DMS79 treated with DMSO at 0.1 percent for 48 hours (cell line): ENCODE data around the gene ZMYM4.
"Not testable (repeated sequence)": the region's sequence is repeated elsewhere in the genome, so short reads cannot be mapped to it uniquely, and the experiment has no call there.

Source experiments
- DNase-seq: peaks from one replicate; lab custom pipeline; 2025; lab: John Stamatoyannopoulos, UW

The ZMYM4 gene

GRCh38 chr1:35454176-35454575, 185.7 kb downstream of the ZMYM4 start:
- DNase-seq: no peak

GRCh38 chr1:35454616-35455015, 186.1 kb downstream of the ZMYM4 start:
- no peak for DNase-seq

GRCh38 chr1:35460796-35461195, 192.3 kb downstream of the ZMYM4 start:
- DNase-seq: no peak

DNA sequence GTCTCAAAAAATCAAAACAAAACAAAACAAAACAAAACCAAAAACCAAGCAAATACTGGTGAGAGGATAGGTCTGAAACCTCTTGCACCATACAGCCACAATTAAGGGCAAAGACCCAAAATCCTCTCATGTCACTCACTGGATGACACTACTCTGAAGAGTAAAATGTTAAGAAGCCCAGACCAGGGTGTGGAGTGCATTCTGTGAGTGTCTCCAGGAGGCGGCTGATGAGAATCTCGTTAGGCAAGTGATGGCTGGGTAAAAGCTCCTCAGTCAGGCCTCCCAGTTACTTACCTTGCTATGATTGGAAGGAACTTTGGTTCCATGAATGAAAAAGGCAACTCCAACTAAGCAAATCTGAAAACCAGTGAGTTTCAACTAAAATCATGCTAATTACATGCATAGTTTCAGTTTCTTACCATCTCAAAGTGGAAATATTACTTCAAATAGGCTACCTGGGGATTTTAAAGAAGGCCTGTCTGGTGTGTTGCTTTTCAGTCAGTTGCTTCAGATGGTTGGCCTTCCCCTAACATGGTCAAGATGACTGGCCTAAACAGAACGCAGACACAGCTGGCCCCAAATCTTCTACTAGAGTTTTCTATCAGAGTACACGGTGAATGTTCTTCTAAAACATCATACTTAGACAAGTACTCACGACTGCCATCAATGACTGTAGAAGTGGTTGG, 193.6 kb downstream of the ZMYM4 start:
- DNase-seq: no peak

DNA sequence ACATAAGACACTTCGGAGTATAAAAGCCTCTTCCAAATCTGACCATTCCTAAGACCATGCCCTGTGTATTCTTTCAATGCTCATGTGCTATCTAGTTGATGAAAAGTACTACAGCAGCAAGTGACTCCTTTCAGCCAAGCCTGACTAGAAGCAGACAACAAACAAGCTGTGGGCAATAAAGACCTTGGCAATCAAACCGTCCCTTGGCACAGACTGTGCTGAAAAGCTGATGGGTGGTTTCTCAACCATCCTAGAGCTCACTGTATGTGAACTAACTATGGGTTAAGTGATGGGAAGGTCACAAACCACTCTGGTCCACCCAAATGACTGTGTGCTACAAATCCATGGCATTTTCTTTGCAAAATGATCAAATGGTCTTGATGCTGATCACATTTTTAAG, 194.7 kb downstream of the ZMYM4 start:
- no peak for DNase-seq

- not testable (repeated sequence) for DNase-seq
These were observed 195.2 kb downstream of the ZMYM4 start for GRCh38 chr1:35463749-35464148.

DNA sequence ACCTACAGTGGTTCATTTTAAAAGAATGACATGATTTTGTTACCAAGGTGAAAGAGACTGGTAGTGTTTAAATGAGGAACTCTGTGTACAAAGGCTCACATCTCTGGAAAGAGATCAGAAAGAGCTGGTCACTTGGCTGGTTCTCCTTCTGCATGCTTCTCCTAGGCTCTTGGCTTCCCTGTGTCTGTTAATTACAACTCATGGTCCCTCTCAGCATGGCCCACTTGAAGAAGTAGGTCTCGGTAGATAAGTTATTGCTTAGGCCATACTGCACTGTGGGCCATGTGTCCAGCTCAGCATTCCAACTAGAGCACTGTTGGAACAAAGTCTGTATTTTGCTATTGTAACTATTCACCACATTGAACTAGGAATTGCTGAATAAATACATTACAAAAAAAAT, 197.6 kb downstream of the ZMYM4 start:
- DNase-seq: no peak

DNA sequence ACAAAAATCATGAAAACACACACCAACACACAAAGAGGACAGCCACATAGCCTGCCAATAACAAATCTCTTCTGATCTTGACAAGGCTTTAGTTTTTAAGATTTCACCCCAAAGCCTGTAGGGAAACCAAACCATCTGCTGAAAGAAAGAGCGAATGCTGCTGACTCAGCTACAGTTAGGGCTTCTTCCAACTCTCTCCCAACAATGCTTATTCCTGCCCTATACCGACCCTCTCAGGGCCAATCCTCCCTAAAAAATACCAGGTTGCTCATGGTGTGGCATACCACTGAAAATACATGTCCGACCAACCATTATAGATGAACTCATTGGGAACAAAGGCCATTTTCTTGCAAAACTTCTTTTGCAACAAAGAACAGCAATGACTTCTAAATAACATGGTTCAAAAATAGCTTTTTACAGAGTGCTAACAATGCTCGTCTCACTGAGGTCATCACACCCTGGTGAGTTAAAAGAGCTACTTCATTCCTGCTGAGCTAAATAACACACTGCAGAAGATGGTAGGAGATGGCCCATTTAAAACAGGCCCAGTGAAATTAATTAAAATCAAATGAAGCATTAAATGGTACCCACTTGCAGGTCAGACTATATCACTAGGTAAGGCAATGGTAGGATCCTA, 202.6 kb downstream of the ZMYM4 start:
- DNase-seq: peak; percentile 27
